ENCODE results near the gene TBL1X.

DNA sequence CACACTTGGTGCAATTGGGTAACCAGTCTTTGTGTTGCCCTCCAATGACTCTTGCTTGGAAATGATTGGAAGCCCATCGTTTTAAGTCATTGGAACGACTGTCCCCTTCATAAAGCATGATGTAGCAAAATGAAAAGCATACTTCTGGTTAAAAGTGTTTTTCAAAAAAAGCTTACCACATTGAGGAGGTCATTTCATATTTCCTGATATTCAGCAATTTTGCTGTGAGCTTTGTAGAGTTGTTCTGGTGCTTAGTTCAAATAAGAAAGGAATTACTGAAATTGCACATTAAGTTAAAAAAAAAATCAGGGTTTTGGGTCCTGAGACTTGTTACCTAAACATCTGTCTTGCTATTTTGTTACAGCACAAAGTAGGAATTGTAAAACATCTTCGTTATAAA, 51.8 kb downstream of the TBL1X start:
- TF ChIP-seq, protein P1, sequence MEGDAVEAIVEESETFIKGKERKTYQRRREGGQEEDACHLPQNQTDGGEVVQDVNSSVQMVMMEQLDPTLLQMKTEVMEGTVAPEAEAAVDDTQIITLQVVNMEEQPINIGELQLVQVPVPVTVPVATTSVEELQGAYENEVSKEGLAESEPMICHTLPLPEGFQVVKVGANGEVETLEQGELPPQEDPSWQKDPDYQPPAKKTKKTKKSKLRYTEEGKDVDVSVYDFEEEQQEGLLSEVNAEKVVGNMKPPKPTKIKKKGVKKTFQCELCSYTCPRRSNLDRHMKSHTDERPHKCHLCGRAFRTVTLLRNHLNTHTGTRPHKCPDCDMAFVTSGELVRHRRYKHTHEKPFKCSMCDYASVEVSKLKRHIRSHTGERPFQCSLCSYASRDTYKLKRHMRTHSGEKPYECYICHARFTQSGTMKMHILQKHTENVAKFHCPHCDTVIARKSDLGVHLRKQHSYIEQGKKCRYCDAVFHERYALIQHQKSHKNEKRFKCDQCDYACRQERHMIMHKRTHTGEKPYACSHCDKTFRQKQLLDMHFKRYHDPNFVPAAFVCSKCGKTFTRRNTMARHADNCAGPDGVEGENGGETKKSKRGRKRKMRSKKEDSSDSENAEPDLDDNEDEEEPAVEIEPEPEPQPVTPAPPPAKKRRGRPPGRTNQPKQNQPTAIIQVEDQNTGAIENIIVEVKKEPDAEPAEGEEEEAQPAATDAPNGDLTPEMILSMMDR (conservative IDR thresholded peaks at IDR 0.05): no peak
- no peak for TF ChIP-seq EZH2 (IDR thresholded peaks at IDR 0.05; ENCODE audit: low read depth)

Measured in PC-9 (cell line).